CD4-positive, CD25-positive, alpha-beta regulatory T cell (primary cell): Measurements from ENCODE around the gene ATRN. TPM values are rescaled to one million over a fixed set of nuclear protein-coding genes. Genes with fewer than 3 reads are reported as not detected.
"Not testable (repeated sequence)": the region's sequence is repeated elsewhere in the genome, so short reads cannot be mapped to it uniquely, and the experiment has no call there.

ENCODE experiments used
- ATAC-seq, 2 donors: fragments of 150-1000 bp; cut with Tn5 transposase; one replicate each; pipeline ENCODE4 v1.10.0; 2021; ENCODE audit warnings: low read depth in 2 of 2, moderate number of reproducible peaks in 2 of 2, moderate library complexity in 1 of 2
- DNase-seq, 3 donors: peaks; one replicate each; pipeline versions ENCODE4 v3.0.0 to v3.0.0-alpha.2; 2012 to 2022; ENCODE audit warnings: mixed read lengths in 1 of 3
- H3K27ac ChIP-seq: one replicate; pipeline ENCODE4 v1.7.0; 2013; ENCODE audit warnings: mild to moderate bottlenecking, low read length; ENCODE audit not compliant: insufficient read depth, poor library complexity, severe bottlenecking
- H3K27me3 ChIP-seq: one replicate; pipeline ENCODE4 v1.7.0; 2013; ENCODE audit warnings: low read length; ENCODE audit not compliant: control insufficient read depth, insufficient read depth
- H3K36me3 ChIP-seq: one replicate; pipeline ENCODE4 v1.7.0; 2013; ENCODE audit warnings: mild to moderate bottlenecking, low read length, moderate library complexity; ENCODE audit not compliant: control insufficient read depth, insufficient read depth
- H3K4me1 ChIP-seq: 2 replicates; pipeline ENCODE4 v1.7.0; 2013; ENCODE audit warnings: mild to moderate bottlenecking, low read length; ENCODE audit not compliant: insufficient read depth, control insufficient read depth, poor library complexity, severe bottlenecking
- H3K4me3 ChIP-seq: one replicate; pipeline ENCODE4 v1.7.0; 2013; ENCODE audit warnings: low read depth, mild to moderate bottlenecking, low read length, moderate library complexity
- H3K9me3 ChIP-seq, 2 experiments: 1 replicate in 1 of 2; 2 replicates in 1 of 2; pipeline ENCODE4 v1.7.0; 2013; ENCODE audit warnings: low read length in 2 of 2, mild to moderate bottlenecking in 1 of 2, moderate library complexity in 1 of 2; ENCODE audit not compliant: control insufficient read depth in 2 of 2
- H3K27ac Mint-ChIP-seq, 3 donors: one replicate each; pipeline ENCODE4 v1.8.0; 2020 to 2022; ENCODE audit warnings: mild to moderate bottlenecking in 3 of 3, mixed read lengths in 3 of 3, moderate library complexity in 2 of 3
- H3K27me3 Mint-ChIP-seq: one replicate; pipeline ENCODE4 v1.8.0; 2022; ENCODE audit warnings: mild to moderate bottlenecking, mixed read lengths
- H3K36me3 Mint-ChIP-seq: one replicate; pipeline ENCODE4 v1.8.0; 2020; ENCODE audit warnings: mixed read lengths
- H3K4me1 Mint-ChIP-seq, 4 donors: one replicate each; pipeline ENCODE4 v1.8.0; 2020 to 2022; ENCODE audit warnings: mixed read lengths in 4 of 4, mild to moderate bottlenecking in 1 of 4
- H3K4me3 Mint-ChIP-seq, 4 donors: one replicate each; pipeline ENCODE4 v1.8.0; 2020 to 2022; ENCODE audit warnings: mild to moderate bottlenecking in 4 of 4, mixed read lengths in 4 of 4, moderate library complexity in 3 of 4
- H3K9me3 Mint-ChIP-seq, 7 donors: one replicate each; pipeline ENCODE4 v1.8.0; 2020 to 2022; ENCODE audit warnings: mixed read lengths in 7 of 7, mild to moderate bottlenecking in 3 of 7, moderate library complexity in 2 of 7
- polyA plus RNA-seq, 4 donors: library from polyadenylated mRNA; unstranded; fragments of 300-500 nt; fragmentation: Illumina TruSeq; gene quantifications; one replicate each; pipeline ENCODE4 v1.2.3, GENCODE V29; 2021
- total RNA-seq: library from RNA; stranded (reverse); gene quantifications from one replicate; pipeline ENCODE4 v1.2.3, GENCODE V29; 2022

The ATRN gene
- total and polyA plus RNA-seq, 5 donors from 2014 or later: 5.9 to 12.9 (median 7.5) TPM

DNA sequence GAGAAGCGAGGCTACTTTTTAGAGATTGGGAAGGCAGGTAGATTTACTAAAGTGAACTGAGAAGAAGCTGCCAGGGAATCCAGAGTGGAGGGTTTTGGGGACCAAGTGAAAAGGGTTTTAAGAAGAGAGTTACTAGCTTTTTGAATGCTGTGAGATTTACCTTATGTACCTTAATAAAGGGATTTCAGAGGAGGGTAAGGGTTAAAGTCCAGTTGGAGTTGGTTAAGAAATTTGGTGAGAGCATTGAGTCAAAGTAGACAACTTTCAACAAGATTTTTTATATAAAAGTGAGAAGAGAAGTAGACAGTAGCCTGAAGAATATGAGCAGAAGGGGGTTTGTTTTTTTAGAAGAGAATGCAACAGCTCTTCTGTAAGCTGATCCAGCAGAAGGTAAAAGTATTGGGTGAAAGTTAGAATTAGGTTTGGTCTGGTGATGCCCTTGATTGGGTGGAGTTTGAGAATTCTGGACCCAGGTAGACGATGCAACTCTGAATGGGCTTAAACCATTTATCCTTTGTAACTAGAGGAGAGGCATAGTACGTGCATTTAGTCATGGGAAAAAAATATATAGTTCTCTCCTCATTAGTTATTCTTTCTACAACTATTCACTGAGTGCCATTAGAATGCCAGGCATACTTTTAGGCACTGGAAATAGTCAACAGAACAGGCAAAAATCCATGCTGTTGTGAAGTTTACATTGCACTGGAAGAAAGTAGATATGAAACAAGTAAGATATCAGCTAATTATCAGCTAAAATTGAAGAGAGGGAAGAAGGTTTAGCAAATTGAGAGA, 44.8 kb downstream of the ATRN start:
- DNase-seq (no peak), ATAC-seq (no peak)
- H3K27me3 Mint-ChIP-seq: no peaks in the 10 kb centered on the region
- Histone ChIP-seq H3K36me3 (no peaks in the 10 kb centered on the region), H3K4me1 (no peaks in the 10 kb centered on the region), H3K27ac (no peak overlapping the region), H3K4me3 (no peak overlapping the region), H3K9me3 (no peaks in the 10 kb centered on the region), H3K27me3 (no peaks in the 10 kb centered on the region)
- no peak overlapping the region for H3K4me3 Mint-ChIP-seq
- peaks cover 26% of the 10 kb centered on the region for H3K36me3 Mint-ChIP-seq
- H3K27ac Mint-ChIP-seq: peak overlapping the region in 1 of 3 donors; percentile 29
- H3K9me3 Mint-ChIP-seq: peaks cover 0 to 10% (median 3%) of the 10 kb centered on the region in 7 donors
- H3K4me1 Mint-ChIP-seq: peaks cover 0 to 9% (median 4%) of the 10 kb centered on the region in 4 donors

DNA sequence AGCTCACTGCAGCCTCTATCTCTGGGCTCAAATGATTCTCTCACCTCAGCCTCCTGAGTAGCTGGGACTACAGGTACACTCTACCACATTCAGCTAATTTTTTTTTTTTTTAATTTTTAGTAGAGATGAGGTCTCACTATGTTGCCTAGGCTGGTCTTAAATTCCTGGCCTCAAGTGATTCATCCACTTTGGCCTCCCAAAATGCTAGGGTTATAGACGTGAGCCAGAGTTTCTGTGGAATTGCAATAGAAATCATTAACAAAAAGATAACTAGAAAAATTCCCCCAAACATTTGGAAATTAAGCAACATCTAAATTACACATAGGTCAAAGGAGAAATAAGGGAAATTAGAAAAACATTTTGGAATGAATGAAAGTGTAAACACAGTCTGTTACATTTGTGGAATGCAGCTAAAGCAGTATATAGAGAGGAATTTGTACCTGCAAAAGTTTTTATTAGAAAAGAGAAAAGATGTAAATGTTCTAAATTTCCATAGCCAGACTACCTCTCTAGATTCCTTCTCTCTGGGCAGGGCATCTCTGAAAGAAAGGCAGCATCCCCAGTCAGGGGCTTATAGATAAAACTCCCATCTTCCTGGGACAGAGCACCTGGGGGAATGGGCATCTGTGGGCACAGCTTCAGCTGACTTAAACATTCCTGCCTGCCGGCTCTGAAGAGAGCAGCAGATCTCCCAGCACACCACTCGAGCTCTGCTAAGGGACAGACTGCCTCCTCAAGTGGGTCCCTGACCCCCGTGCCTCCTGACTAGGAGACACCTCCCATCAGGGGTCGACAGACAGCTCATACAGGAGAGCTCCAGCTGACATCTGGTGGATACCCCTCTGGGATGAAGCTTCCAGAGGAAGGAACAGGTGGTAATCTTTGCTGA, 51.3 kb downstream of the ATRN start:
- Mint-ChIP-seq H3K4me3 (no peak overlapping the region), H3K36me3 (peaks cover 22% of the 10 kb centered on the region), H3K9me3 (peaks cover 2 to 19% (median 12%) of the 10 kb centered on the region in 7 donors), H3K4me1 (peaks cover 0 to 12% (median 5%) of the 10 kb centered on the region in 4 donors), H3K27me3 (no peaks in the 10 kb centered on the region), H3K27ac (no peak overlapping the region)
- Histone ChIP-seq H3K27me3 (no peaks in the 10 kb centered on the region), H3K4me3 (no peak overlapping the region), H3K36me3 (no peaks in the 10 kb centered on the region), H3K27ac (no peak overlapping the region), H3K9me3 (no peaks in the 10 kb centered on the region), H3K4me1 (no peaks in the 10 kb centered on the region)
- ATAC-seq (no peak), DNase-seq (no peak)

DNA sequence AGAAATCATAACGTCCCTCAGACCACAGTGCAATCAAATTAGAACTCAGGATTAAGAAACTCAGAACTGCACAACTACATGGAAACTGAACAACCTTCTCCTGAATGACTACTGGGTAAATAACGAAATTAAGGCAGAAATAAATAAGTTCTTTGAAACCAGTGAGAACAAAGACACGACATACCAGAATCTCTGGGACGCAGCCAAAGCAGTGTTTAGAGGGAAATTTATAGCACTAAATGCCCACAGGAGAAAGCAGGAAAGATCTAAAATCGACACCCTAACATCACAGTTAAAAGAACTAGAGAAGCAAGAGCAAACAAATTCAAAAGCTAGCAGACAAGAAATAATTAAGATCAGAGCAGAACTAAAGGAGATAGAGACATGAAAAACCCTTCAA, 53.9 kb downstream of the ATRN start:
- H3K36me3 Mint-ChIP-seq: peaks cover 15% of the 10 kb centered on the region
- H3K4me3 Mint-ChIP-seq, H3K27me3 Mint-ChIP-seq, H3K27ac ChIP-seq, H3K4me1 ChIP-seq, H3K36me3 ChIP-seq, ATAC-seq, DNase-seq, H3K27me3 ChIP-seq, H3K4me3 ChIP-seq, H3K9me3 ChIP-seq: not testable (repeated sequence)
- H3K27ac Mint-ChIP-seq: peak overlapping the region in 1 of 3 donors; percentile 9
- peaks cover 2 to 19% (median 10%) of the 10 kb centered on the region in 7 donors for H3K9me3 Mint-ChIP-seq
- peaks cover 4 to 13% (median 9%) of the 10 kb centered on the region in 4 donors for H3K4me1 Mint-ChIP-seq

DNA sequence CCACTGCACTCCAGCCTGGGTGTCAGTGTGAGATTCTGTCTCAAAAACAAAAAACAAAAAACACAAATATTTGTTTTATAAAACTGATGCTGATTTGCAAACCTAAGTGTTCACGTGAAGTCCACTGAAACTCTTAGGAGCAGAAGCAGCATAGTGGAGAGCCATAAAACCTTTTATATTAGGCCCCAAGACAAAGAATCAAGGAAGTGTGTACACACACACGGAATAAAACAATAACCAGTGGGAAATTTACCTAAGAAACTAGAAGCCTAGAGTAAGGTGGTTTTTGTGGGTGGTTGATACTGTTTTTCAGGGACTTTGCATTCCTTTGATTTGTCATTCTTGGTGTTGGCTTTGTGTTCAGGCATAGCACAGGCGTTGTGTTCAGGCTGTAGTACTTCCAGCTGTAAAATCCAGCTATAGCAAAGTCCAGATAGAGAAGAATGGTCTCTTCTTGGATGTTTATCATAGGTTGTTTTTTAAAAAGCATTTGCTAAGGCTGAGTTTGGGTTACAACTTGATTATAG, 61.3 kb downstream of the ATRN start:
- DNase-seq: no peak
- ATAC-seq: no peak
- H3K27ac Mint-ChIP-seq: peak overlapping the region in 1 of 3 donors; percentile 42
- no peak overlapping the region for H3K4me3 Mint-ChIP-seq
- H3K9me3 ChIP-seq: no peaks in the 10 kb centered on the region
- H3K36me3 ChIP-seq: peaks cover 7% of the 10 kb centered on the region
- no peaks in the 10 kb centered on the region for H3K27me3 ChIP-seq
- no peak overlapping the region for H3K4me3 ChIP-seq
- no peaks in the 10 kb centered on the region for H3K4me1 ChIP-seq
- H3K4me1 Mint-ChIP-seq: peaks cover 11 to 20% (median 11%) of the 10 kb centered on the region in 4 donors
- H3K27me3 Mint-ChIP-seq: no peaks in the 10 kb centered on the region
- H3K9me3 Mint-ChIP-seq: peaks cover 0 to 2% (median 0%) of the 10 kb centered on the region in 7 donors
- peaks cover 7% of the 10 kb centered on the region for H3K36me3 Mint-ChIP-seq
- H3K27ac ChIP-seq: no peak overlapping the region

DNA sequence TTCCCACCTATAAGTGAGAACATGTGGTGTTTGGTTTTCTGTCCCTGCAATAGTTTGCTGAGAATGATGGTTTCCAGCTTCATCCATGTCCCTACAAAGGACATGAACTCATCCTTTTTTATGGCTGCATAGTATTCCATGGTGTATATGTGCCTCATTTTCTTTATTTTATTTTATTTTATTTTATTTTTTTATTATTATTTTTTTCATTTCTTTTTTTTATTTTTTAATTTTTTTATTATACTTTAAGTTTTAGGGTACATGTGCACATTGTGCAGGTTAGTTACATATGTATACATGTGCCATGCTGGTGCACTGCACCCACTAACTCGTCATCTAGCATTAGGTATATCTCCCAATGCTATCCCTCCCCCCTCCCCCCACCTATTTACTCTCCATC, 66.9 kb downstream of the ATRN start:
- not testable (repeated sequence) for H3K27ac ChIP-seq, H3K9me3 Mint-ChIP-seq, H3K27me3 Mint-ChIP-seq, H3K27me3 ChIP-seq, ATAC-seq, H3K4me3 ChIP-seq, H3K9me3 ChIP-seq, H3K27ac Mint-ChIP-seq, DNase-seq, H3K4me3 Mint-ChIP-seq, H3K36me3 ChIP-seq, H3K4me1 ChIP-seq
- Mint-ChIP-seq H3K36me3 (peaks cover 34% of the 10 kb centered on the region), H3K4me1 (peaks cover 6 to 14% (median 13%) of the 10 kb centered on the region in 4 donors)

DNA sequence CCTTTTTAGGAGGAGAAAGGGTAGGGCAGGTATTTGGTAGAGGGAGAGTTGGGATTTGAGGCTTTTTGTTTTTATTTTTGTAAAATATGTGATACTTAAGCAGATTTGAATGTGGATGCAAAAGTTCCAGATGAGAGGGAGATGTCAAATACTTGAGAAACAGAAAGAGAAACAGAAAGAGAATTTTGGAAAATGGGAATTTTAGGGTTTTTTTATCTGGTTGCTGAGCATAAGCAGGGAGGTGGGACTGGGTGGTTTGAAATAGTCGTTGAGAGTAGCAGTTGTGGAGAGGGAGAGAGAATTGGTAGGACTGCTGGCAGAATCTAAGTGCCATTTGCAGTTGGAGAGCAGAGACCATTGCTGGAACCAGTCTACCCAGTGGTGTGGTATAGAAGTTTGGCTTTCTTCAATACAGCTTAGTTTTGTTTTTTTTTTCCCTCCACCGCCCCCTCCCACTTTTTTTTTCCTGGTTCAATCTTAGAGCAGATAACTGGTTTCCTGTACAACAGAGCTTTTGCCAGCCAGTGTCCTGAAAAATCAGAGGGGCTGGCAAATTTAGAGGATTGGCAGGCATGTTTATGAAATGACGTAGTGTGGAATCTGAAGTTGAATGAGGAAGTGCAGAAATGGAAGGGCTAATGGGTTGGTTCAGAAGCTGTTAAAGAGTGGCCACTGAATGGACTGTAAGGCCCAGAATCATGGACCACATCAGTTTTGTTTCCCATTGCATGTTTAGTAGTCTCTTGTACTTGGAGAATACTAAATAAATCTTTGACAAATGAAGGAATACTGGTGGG, 68.7 kb downstream of the ATRN start:
- H3K4me1 ChIP-seq: no peaks in the 10 kb centered on the region
- no peaks in the 10 kb centered on the region for H3K27me3 ChIP-seq
- Mint-ChIP-seq H3K36me3 (peaks cover 35% of the 10 kb centered on the region), H3K27ac (peak overlapping the region in 1 of 3 donors; percentile 5), H3K27me3 (no peaks in the 10 kb centered on the region), H3K4me3 (no peak overlapping the region), H3K9me3 (peaks cover 0 to 1% (median 0%) of the 10 kb centered on the region in 7 donors), H3K4me1 (peaks cover 0 to 7% (median 6%) of the 10 kb centered on the region in 4 donors)
- H3K9me3 ChIP-seq: no peaks in the 10 kb centered on the region
- DNase-seq (no peak), ATAC-seq (no peak)
- no peak overlapping the region for H3K4me3 ChIP-seq
- H3K27ac ChIP-seq: no peak overlapping the region
- peaks cover 7% of the 10 kb centered on the region for H3K36me3 ChIP-seq
